NCI-H1436 treated with DMSO at 0.1 percent for 48 hours (cell line): ENCODE data around the gene EYS.

ENCODE experiments used
- DNase-seq: peaks from one replicate; lab custom pipeline; 2025; lab: John Stamatoyannopoulos, UW

EYS gene

DNA sequence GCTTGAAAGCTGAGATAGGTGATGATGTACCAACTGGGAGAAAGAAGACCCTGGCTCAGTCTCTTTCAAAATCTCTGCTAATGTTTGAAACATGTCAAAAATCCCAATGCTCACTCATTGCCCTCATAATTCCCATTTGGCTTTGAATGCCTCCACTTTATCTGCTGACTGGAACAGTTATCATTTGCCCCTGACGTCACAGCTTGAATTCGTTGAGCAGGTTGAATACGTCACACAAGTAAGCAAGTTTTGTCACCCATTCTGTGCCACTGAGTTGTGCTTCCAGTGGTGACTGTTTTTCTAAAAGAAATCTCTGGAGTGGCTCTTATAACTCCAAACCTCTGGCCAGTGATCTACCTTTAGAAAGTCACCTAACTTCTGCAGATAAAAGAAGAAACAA lies 991.4 kb downstream of the EYS start:
- no peak for DNase-seq

DNA sequence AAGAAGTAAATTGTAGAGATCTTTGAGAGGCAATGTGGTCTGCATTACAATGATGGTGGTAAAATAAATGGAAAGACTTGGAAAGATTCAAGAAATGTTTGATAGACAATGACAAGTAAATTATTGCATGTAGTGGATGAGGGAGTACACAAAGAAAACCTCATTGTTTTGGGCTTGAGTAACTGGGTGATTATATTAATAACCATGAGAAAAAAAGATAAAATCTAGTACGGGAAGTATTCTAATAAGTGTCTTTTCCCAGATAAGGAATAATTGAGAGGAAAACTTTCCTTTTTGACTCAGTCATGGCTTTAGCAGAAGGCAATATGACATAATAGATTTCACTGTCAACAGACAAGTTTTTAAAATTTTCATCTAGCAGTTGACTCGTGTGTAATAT lies 993.0 kb downstream of the EYS start:
- DNase-seq = no peak

DNA sequence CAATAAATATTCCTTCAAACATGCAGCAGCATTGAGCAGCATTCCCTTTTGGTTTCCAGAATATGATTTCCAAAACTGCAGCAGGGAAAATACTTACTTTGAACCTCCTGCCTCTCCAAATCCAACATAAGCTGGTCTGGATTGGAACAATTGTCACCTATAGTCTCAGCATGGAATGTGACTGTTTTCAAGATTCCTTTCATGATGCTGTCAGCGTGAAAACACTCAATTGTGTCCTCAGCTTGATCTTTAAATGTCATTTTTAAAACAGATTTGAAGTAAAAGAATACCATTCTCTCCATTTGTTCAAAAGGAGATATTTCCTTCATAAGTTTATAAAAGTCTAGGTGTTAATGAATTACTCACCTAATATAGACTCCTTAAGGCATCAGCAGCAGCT lies 993.9 kb downstream of the EYS start:
- no peak for DNase-seq

DNA sequence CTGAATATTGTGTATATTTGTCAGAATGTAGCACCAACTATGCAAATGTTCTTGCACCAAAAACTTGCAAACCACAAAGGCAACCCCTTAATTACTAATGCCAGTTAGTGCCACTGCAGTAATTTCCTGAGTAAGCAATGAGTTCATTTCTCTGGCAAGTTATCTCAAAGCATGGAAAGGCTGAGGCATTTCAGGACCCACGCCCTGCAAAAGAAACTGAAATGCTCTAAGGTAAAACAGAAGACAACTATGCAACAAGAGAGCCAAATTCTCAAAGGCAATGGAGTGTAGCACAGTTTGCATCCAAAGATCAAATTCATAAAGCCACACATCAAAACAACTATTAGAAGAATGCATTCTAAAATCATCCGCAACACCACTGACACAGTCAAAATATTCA lies 994.4 kb downstream of the EYS start:
- DNase-seq = no peak

DNA sequence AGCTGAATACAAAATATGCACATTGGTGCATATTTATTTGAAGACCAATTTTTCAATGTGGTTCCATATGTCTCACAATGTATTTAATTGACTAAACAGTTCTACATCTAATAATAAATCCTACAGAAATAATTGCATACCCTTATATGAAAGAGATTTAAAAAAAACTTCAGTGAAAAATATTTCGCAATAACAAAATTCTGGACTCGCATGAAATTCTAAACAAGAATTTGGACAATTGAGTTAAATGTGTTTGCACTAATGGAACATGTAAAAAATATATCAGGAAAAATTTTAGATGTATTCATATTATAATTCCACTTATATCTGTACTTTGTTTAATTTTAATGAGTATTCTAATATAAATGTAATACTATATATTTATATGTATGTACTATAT lies 1003.1 kb downstream of the EYS start:
- DNase-seq = no peak

DNA sequence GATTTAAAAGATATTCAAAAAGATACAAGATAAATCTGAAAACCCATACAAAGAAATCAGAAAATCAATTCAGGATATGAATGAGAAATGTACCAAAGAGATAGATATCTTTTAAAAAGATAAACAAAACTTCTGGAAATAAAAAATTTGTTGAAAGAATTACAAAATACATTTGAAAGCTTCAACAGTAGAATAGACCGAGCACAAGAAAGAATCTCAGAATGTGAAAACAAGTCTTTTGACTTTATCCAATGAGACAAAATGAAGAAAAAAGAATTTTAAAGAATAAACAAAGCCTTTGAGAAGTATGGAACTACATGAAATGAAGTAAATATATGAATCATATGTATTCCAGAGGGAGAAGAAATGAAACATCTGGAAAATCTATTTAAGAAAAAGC lies 1011.0 kb downstream of the EYS start:
- DNase-seq = no peak

DNA sequence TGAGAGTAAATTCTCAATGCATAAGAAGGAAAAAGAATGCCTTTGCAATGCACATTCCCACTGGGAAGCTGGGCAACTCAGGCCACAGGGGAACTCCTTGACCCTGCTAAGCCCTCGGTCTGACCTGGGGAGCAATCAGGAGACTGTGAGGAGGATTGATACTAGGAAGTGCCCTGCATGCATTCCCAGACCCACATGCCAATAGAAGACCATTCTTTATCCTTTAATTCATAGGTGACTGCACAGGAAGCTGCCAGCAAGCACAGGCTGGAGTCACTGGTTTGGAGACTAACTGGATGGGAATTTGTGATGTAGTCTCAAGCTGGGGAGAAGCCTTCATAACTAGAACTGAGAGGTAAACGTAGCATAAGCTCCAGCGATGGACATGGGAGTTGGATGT lies 1012.7 kb downstream of the EYS start:
- DNase-seq = no peak

DNA sequence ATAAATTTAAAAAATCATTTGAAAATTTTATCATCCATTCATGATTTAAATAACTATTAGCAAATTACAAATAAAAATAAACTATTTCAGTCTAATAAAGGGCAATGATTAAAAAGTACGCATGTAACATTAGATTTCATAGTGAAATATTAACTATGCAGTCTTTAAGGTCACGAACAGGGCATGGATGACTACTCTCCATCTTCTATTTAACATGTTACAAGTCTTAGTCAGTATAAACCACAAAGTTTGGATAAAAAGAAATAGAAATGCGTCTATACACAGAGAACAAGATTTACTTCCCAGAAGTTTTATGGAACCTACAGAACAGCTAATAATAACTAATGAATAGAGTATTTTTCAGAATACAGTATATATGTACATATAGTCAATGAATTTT lies 1016.0 kb downstream of the EYS start:
- DNase-seq = no peak

DNA sequence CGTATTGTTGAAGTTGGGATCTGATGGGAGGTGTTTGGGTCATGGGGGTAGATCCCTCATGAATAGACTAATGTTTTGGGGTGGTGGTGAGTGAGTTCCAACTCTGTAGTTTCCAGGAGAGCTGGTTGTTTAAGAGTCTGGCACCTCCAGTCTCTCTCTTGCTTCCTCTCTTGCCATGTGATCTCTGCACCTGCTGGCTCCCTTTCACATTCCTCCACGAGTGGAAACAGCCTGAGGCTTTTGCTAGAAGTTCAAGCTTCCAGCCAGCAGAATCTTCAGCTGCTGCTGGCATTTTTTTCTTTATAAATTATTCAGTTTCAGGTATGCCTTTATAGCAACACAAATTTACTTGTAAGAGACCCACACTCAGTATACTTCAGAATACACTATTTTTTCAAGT lies 1021.6 kb downstream of the EYS start:
- DNase-seq = no peak

DNA sequence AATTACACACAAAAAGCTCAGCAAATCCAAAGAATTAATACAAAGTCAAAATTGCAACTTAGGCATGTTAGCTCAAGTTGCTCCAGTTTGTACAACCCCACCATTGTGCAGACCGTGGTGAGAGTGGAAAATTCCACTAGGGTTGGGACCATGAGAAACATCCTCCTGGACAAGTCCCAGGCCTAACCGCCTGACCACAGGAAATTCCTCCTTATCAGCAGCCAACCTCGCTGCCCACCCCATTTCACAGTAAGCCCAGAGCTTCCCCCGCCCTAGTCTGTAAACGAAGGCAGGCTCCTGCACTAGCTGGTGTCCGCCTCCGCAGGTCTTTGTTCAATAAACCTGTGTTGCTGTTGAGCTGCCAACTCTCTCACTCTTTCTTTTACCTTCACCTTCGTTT lies 1023.3 kb downstream of the EYS start:
- no peak for DNase-seq

DNA sequence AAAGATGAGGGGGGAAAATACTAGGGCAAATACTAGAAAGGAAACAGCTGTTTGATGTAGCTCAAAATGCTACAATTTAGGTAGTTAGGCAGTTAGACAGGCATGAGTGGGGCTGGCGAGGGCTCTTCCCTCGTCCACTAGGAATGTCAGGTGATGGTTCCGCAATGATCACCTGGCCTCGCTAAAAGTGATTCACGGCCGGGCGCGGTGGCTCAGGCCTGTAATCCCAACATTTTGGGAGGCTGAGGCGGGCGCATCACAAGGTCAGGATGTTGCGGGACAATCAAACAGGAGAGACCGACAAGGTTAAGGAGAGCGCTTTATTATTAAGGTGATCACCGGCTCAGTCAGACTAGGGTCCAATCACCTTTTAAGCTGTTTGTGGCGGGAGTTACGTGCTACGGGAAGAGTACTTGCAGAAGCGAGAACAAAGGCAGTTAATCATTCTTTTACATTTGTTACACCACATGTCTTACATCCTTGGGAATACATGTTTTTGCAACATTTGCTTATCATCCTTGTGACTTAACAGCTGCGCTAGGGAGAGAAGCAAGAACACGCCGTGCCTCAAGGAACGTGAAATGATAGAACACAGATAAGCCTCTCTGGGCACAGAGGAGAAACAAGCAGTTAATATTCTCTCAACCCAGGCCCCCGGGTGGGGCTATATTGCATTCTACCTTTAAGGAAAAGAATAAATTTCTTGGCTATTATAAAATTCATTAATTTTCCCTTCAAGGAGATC lies 1025.4 kb downstream of the EYS start:
- no peak for DNase-seq

DNA sequence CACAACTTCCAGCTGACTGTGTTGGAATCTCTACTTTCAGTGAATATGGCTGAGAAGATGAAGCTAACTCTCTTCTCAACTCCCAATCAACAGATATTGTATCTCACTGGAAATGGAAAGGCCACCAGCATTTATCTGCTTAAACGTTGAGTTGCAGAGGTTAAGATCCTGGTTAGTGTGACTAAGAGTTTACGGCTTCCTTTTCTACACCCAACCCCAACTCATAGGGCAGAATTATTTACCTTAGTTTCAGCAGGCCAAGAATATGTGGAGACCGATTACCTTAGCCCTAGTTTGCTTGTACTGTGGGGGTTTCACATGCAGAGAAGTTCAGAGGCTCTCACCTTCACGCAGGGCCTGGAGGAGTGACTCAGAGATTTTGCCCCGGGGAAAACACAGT lies 1026.6 kb downstream of the EYS start:
- no peak for DNase-seq

DNA sequence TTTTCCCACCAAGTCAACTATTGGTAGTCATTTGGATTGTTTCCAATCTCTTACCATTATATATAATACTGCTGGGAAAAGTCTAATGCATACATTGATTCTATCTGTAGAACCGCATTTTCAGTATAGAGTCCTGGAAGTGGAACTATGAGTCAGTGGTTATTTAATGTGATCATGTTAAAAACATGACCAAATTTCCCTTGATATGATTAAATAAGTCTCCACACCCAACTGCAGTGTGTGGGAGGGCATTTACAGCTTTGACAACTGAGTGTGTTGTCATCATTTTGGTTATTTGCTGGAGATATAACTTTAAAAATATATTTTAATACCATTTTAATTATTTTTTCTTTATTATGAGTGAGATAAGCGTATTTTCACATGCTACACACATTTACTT lies 1027.6 kb downstream of the EYS start:
- no peak for DNase-seq

DNA sequence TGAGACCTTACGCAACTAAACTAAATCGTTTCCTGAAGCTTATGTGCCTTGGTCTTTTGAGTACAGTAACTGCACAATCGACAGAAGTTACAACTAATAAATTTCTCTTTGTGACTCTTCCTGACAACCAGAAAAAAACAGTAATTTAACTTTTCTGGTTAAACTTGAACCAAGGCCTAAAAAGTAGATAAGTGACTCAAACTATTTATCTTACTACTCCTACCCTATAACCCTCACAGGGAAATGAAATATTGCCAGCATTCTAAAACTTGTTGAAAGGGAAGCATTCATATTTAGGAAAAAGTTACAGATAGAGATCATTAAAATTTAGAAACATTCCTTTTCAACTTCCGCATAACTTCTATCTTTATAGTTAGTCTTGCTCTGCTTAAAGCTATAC lies 1034.4 kb downstream of the EYS start:
- DNase-seq = no peak

DNA sequence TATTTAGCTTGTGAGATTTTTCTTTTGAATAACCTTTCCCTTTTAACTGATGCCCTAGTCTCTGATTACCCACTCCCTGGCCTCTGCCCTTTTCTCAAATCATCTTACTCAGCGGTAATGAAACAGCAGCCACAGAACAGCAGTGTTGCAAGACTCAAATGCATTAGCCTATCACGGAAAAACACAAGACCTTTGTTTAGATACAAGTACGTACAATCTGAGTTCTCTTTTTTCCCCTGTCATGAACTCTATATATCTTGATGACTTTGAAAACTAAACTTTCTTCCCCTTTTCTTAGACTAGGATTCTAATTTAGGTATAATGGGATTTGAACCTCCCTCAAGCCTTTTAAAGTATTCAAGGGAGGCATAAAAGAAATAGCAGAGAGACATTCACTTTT lies 1034.9 kb downstream of the EYS start:
- no peak for DNase-seq

DNA sequence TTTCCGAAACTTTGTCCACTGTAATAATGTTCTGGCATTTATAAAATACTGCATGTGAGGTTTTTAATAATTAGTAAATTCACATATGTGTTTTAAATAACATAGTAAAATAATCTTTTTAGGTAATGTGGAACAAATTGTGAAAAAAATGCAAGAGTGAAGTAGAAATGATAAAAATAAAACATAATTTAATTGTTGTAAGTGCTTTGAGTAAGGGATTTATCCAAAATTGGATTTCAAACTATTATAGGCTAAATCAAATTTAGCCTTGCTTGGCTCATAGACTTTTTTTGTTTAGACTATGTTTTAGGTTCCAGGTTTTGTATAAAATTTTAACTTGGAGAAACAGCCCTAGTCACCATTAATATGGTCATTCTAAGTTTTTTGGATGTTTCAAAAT lies 1041.9 kb downstream of the EYS start:
- DNase-seq = no peak

DNA sequence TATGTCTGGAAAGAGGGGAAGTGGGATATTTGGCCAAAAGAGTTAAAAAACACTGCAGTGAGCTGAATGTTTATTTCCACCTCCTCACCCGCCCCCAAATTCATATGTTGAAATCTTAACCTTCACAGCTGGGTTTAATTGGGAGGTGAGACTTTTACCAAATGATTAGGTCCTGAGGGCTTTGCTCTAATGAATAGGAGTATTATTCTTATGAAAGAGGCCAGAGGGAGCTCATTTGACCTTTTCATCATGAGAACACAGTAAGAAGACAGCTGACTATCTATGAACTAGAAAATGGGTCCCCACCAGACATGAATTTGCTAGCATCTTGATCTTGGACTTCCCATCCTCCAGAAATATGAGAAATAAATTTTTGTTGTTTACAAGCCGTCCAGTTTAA lies 1042.5 kb downstream of the EYS start:
- no peak for DNase-seq

DNA sequence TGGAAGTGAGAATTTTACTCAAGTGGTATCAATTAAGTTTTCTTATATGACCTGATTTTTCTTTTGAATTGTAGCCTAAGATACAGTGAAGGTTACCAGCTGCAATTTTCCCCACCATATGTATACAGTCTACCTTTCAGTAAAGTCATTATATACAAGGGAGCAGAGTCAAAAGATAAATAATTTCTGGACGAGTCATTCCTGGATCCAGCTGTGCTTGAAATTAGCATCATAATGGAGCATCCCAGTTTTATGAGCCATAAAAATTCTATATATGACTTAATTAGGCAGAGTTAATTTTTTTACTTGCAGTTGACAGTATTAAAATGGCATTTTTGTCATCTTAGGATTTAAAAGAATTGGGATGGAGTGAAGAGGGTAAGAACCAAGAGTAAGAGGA lies 1063.0 kb downstream of the EYS start:
- DNase-seq = no peak

DNA sequence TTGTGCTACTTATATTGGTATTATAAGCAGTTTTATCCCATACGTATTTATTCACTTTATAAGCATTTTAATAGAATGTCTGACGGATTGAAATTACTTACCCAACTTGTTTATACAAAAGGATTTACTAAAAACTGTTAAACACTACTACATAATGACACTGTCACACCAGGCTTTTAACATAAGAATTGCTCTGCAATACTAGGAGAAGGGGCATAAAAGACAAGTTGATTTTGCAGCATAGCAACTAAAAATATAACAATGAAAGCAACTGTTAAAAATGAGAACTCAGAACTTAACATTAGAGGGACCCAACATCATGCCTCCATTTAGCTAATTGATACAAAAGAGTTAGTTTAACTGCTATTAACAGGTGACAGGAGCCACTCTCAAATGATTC lies 1076.1 kb downstream of the EYS start:
- no peak for DNase-seq

DNA sequence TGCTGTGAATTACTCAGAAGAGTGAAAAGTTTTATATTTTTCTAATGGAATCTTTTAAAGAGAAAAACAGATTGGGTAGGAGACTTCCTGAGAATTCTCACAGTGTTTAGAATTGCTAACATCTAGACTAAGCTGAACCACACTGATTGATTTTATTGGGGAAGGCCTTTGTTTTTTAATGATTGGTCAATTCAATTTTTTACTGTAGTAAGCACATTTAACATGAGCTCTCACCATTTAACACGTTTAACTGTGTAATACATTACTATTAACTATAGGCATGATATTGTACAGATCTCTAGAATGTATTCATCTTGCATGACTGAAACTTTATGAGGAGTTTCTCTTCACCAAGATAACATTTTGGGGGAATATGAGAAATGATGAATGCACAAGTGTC lies 1084.1 kb downstream of the EYS start:
- no peak for DNase-seq

DNA sequence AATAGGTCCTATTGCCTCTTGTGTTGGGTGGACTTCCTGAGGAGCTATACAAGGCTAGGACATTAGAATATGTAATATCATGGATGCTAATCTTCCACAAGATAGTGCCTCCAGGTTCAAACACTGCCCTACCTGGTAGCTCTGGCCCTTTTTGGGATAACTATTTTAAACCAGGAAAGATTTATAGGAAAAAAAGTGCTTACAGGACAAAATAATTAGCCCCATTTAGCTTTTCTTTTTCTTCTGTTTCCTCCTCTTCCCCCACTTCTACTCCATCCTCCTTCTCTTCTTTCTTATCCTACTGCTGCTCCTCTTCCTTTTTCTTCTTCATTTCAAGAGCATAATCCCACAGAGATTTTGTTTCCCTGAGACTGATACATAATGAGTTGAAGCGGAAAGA lies 1104.0 kb downstream of the EYS start:
- DNase-seq = no peak

DNA sequence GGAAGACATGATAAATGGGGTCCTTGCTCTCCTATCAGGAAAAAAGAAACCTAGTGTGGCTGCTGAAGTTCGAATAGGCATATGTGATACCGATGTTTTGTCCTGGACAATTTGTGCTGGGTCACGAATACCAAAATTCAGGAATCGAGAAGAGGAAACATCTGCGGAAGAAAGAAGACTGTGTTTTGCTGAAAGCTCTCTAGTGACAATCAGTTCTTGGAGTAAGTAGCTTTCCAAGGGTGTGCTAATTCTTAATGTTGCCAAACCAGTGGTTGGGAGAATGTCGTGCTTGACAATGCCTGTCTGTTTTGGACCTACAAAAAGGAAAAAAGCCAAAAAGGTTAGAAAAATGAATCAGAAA lies 1115.4 kb downstream of the EYS start:
- no peak for DNase-seq

DNA sequence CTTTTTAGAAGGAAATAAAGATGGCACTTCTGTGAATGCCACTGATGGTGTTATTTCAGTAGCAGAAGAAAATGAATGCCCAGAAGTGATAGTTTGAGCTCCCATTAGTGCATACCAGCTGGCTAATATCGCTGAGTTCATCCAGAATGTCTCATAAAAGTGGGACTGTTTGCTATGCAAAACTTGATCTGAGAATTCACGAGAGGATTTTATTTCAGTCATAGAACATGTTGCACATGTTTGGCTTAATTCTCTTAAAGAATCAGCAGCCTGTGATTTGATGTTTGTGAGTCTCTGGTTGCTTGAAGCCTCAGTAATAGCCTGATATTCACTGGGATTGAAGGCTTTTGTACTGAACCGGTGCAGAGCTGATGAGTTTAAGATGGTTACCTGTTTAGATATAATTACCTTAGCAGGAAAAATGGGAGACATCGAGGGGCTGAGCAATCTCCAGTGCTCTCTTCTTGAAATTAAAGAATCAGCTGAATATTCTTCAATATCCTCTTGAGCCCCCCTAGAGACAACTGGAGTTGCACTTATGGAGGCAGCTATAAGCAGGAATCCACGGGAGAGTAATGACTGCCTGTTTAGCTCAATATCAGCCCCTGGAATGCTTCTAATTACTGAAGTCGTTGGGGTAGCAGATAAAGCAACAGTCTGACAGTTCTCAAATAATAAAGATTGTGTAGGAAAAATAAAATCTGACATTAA lies 1115.9 kb downstream of the EYS start:
- DNase-seq = no peak

DNA sequence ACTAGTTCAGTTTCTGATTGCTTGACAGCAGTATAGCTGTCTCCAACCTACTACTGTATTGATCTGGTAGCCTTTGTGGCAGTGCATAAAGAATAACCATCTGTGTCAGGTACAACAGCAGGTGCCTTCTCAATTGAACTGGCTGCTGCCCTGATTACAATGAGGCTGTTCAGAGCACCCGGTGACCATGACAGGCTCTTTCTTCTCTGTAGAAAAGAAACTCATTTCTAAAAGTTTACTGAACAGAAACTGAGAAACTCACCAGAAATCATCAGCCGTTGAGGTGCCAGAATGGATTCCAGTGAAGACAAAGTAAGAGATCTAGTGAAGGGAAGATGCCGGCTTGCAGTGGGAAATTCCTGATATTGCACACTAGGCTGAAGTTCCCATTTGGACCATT lies 1117.1 kb downstream of the EYS start:
- no peak for DNase-seq
